Subcutaneous adipose tissue (tissue), 4 donors: Measurements from ENCODE around the gene FAM124A. TPM values are rescaled to one million over a fixed set of nuclear protein-coding genes. Genes with fewer than 3 reads are reported as not detected.

Experiments
- CTCF ChIP-seq: fragments of 450-650 bp; IDR thresholded peaks from one replicate; pipeline ENCODE4 v1.5.1; 2016; ENCODE audit warnings: low read depth, mild to moderate bottlenecking, control low read depth, antibody characterized with exemption, moderate library complexity
- total RNA-seq, 4 donors: library from RNA; depleted of rRNA; stranded (reverse); fragments of >200 nt; gene quantifications; one replicate each; pipeline ENCODE4 v1.1.0, GENCODE V29; 2016

FAM124A gene
- total RNA-seq, 4 donors from 2014 or later, result 3.2 to 8.1 (median 5.8) TPM

- TF ChIP-seq CTCF, result no peak
These were observed 100.6 kb downstream of the FAM124A start for GRCh38 chr13:51322826-51323225.

- no peak for TF ChIP-seq CTCF
These were observed 101.8 kb downstream of the FAM124A start for GRCh38 chr13:51323824-51324511.

DNA sequence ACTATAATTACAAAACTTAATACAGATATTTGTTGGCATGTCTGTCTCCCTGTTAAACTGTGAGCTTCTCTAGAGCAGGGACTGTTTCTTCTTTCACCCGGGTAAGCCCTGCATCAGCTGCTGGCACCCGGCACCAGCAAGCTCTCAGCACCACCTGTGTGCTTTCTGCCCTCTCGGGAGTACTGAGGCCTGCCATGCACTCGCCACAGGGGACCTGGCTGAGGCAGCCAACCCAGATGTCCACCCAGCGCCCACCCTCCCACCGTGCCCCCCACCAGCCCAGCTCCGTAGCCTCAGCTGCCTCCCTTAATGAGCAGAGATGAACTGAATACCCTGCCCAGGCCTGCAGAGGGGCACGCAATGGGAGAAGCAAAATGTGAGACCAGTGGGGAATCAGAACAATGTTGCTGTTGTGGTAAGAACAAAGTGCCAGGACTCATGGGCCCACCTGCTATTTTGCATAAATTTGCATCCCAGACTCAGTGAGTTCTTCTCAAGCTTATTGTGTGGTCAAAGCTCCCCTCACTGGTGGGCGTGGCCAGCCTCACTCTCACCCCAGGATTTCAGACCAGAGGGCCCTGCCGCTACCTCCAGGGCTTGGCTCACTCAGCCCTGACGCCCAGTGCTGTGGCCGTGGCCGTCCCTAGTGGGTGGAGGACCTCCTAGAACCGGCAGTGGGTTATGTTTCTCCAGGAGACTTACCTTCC is 102.7 kb downstream of the FAM124A start:
- TF ChIP-seq CTCF, result no peak

GRCh38 chr13:51325837-51326236 is 103.6 kb downstream of the FAM124A start:
- TF ChIP-seq CTCF, result no peak

DNA sequence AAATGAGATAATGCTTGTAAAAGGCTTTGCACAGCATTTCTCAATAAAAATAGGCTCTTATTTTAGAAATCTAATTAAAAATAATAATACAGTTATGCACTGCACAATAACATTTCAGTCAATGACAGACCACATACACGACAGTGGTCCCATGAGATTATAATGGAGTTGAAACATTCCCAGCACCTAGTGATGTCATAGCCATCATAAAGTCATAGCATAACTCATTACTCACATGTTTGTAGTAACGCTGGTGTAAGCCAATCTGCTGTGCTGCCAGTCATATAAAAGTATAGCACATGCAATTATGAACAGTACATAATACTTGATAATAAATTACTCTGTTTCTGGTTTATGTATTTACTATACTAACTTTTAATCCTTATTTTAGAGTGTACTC is 104.6 kb downstream of the FAM124A start:
- TF ChIP-seq CTCF, result no peak

DNA sequence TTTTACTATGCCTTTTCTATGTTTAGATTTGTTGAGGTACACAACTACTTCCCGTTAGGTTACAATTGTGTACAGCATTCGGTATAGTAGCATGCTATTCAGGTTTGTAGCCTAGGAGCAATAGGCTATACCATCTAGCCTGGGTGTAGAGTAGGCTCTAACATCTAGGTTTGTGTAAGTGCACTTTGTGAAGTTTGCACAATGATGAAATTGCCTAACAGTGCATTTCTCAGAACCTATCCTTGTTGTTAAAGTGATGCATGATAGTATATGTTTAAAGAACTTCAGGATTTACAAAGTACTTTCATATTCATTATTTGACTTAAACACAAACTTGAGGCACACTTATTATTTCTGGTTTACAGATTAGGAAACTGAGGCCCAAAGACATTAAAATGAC is 105.8 kb downstream of the FAM124A start:
- TF ChIP-seq CTCF, result no peak

DNA sequence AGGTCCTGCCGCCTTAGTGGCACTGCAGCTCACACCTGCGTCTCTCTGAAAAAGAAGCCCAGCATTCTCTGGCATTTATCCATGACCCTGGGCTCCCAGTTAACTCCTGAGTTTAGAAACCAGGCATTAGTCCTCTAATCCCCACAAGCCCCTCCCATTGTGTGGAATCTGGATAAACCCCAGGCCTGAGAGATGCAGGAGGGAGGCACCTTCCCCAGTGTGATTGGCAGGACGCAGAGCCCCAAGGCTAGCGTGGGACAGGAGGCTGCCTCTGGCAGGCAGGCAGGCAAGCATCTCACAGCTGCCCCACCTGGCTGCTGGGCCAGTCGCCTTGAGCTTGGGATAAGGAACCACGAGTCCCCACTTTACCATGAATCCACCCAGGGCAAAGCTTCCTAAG is 106.3 kb downstream of the FAM124A start:
- no peak for TF ChIP-seq CTCF
